NCI-H2029 treated with DMSO at 0.1 percent for 48 hours (cell line): Measurements from ENCODE around the gene MIOX.

ENCODE experiments used
- DNase-seq: peaks from one replicate; lab custom pipeline; 2025; lab: John Stamatoyannopoulos, UW

Gene MIOX

GRCh38 chr22:50486561-50487289 lies at the start of gene MIOX:
Gene MIOX, plus strand, starts transcription at chr22:50486859. Its CDS starts 39 bp downstream, at chr22:50486898.
- DNase-seq = no peak

- DNase-seq = no peak
Measured at GRCh38 chr22:50437511-50438304, 49.0 kb upstream of the MIOX start.

- DNase-seq = no peak
Measured at GRCh38 chr22:50438305-50439275, 48.1 kb upstream of the MIOX start.

GRCh38 chr22:50439314-50439870 lies 47.3 kb upstream of the MIOX start:
- no peak for DNase-seq

- DNase-seq = no peak
Measured at GRCh38 chr22:50439871-50440331, 46.8 kb upstream of the MIOX start.

GRCh38 chr22:50440544-50441249 lies 46.0 kb upstream of the MIOX start:
- DNase-seq = no peak

GRCh38 chr22:50441428-50441993 lies 45.1 kb upstream of the MIOX start:
- no peak for DNase-seq

- DNase-seq = no peak
Measured at GRCh38 chr22:50443197-50443596, 43.5 kb upstream of the MIOX start.

- no peak for DNase-seq
Measured at GRCh38 chr22:50443801-50444625, 42.6 kb upstream of the MIOX start.

- no peak for DNase-seq
Measured at GRCh38 chr22:50444663-50445062, 42.0 kb upstream of the MIOX start.

- DNase-seq = no peak
Measured at GRCh38 chr22:50445071-50445879, 41.4 kb upstream of the MIOX start.

- DNase-seq = no peak
Measured at GRCh38 chr22:50445880-50446707, 40.6 kb upstream of the MIOX start.

- no peak for DNase-seq
Measured at GRCh38 chr22:50446708-50447575, 39.7 kb upstream of the MIOX start.

- DNase-seq = no peak
Measured at GRCh38 chr22:50447576-50448551, 38.8 kb upstream of the MIOX start.

GRCh38 chr22:50452649-50453048 lies 34.0 kb upstream of the MIOX start:
- no peak for DNase-seq

- no peak for DNase-seq
Measured at GRCh38 chr22:50454556-50455075, 32.0 kb upstream of the MIOX start.
